Measurements from ENCODE around the gene GAL3ST2. TPM values are rescaled to one million over a fixed set of nuclear protein-coding genes. Genes with fewer than 3 reads are reported as not detected.

GAL3ST2 gene
- total and polyA plus RNA-seq, 2 of the 8 experiments (the other 6 are each of a cell fraction or from before 2014, with no cell fraction given), result not detected

DNA sequence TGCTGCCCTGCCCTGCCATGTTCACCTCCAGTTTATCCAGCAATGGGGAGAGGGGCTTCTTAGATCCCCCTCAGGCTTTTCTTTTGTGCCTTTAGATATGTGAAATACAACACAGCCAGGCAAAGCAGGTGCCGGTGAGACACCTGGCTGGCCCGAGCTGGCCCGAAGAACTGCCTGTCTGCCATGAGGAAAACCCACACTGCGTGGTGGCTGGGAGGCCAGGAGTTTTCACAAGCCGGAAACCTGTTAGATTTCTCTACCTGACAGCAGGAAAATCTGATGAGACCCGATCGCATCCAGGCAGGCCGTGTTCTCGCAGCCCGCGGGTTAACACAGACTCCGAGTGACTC, 5.7 kb upstream of the GAL3ST2 start:
- no peak overlapping the region for H3K14ac ChIP-seq (ENCODE audit: insufficient read length)
- H3K23me2 ChIP-seq (ENCODE audit: low read depth, low read length), result no peaks in the 10 kb centered on the region
- CTCF ChIA-PET (ENCODE audit: partially characterized antibody), result interaction anchor here (1.2 kb wide), 1 partner anchor 84 kb away, joined by 3 read pairs; no protein-coding TSS in a partner anchor
- no peak overlapping the region for H3K4me3 ChIP-seq (ENCODE audit: extremely low read depth in 1 of 4, insufficient read depth in 2 of 4, low read depth in 3 of 4, low read length in 4 of 4)
- H3K23ac ChIP-seq (ENCODE audit: insufficient read length), result no peak overlapping the region
- H2BK15ac ChIP-seq (ENCODE audit: low read length), result 0 out of 2 replicates have a peak overlapping the region, but pooled peaks have one; percentile 81
- no peak overlapping the region for H2BK20ac ChIP-seq (ENCODE audit: low read length)
- H4K8ac ChIP-seq (ENCODE audit: extremely low read depth, insufficient read depth, low read length), result peak overlapping the region; percentile 39; the same call in 1 of the 2 replicates
- no peak overlapping the region for H3K9ac ChIP-seq (replicated peaks in 1 of 4; ENCODE audit: extremely low read depth in 1 of 4, low read depth in 3 of 4, low read length in 3 of 4)
- no peaks in the 10 kb centered on the region for H3K9me3 ChIP-seq (ENCODE audit: insufficient read depth in 2 of 2, low read depth in 1 of 2, low read length in 1 of 2)
- H3K4me1 ChIP-seq (replicated peaks in 1 of 4; ENCODE audit: control insufficient read depth in 3 of 4, insufficient read depth in 4 of 4, low read length in 3 of 4), result peaks cover 0 to 13% (median 5%) of the 10 kb centered on the region in 4 experiments; a peak in 5 of 7 replicates
- POLR2A ChIA-PET (ENCODE audit: partially characterized antibody), result interaction anchor here (1.8 kb wide), 1 partner anchor 70 kb away, joined by 5 read pairs; the partner anchor contains the start of gene ING5
- no peaks in the 10 kb centered on the region for H3K36me3 ChIP-seq (ENCODE audit: control insufficient read depth in 2 of 4, insufficient read depth in 4 of 4, low read length in 3 of 4)
- H2BK5ac ChIP-seq (ENCODE audit: low read depth, low read length), result no peak overlapping the region
- H4K91ac ChIP-seq (replicated peaks; ENCODE audit: insufficient read length, low read length), result peak overlapping the region; percentile 1
- H3K4me2 ChIP-seq (ENCODE audit: insufficient read depth in 1 of 2, low read depth in 2 of 2, low read length in 2 of 2), result no peak overlapping the region
- FAIRE-seq (no peak), DNase-seq (ENCODE audit: low read depth in 1 of 2, low spot score in 2 of 2) (no peak)
- H2BK12ac ChIP-seq (ENCODE audit: low read depth, low read length), result 0 out of 2 replicates have a peak overlapping the region, but pooled peaks have one; percentile 9
- H3K4ac ChIP-seq (replicated peaks; ENCODE audit: insufficient read length, low read depth, low read length), result peak overlapping the region; percentile 12
- no peak overlapping the region for H3K27ac ChIP-seq (ENCODE audit: low read depth, low read length)
- no peaks in the 10 kb centered on the region for H3K27me3 ChIP-seq (replicated peaks in 1 of 4; ENCODE audit: control insufficient read depth in 3 of 4, extremely low read depth in 1 of 4, insufficient read depth in 3 of 4, low read length in 3 of 4)
- 90% methylated on average over 10 of the region's 12 CpGs; no CpG with 5 or more reads in 1 of the 2 experiments for WGBS, 2 experiments (ENCODE audit: extremely low coverage in 1 of 2, insufficient coverage in 1 of 2, insufficient read length in 1 of 2, insufficient replicate concordance in 2 of 2, low coverage in 1 of 2, low lambda C conversion rate in 2 of 2, missing lambda C conversion rate in 1 of 2)
- no peak overlapping the region for H3K18ac ChIP-seq (ENCODE audit: extremely low read depth, low read length)
- no peak overlapping the region for H2AK5ac ChIP-seq (ENCODE audit: low read depth, low read length)
- no peaks in the 10 kb centered on the region for H3K79me1 ChIP-seq (ENCODE audit: low read depth, low read length)
- no peak overlapping the region for H2BK120ac ChIP-seq (replicated peaks; ENCODE audit: low read depth, low read length)
- H2AFZ ChIP-seq (ENCODE audit: low read length), result no peak overlapping the region
- H4K5ac ChIP-seq (ENCODE audit: insufficient read length, low read depth, low read length), result no peak overlapping the region
- peaks cover 0 to 2% of the 10 kb centered on the region in 2 experiments for H4K20me1 ChIP-seq (replicated peaks in 1 of 2; ENCODE audit: control insufficient read depth in 1 of 2, insufficient read depth in 2 of 2, low read length in 2 of 2)
- no peaks in the 10 kb centered on the region for H3K79me2 ChIP-seq (ENCODE audit: control insufficient read depth in 1 of 2, insufficient read depth in 2 of 2, low read length in 2 of 2)
- no peak overlapping the region for H3K56ac ChIP-seq (replicated peaks; ENCODE audit: insufficient read length, low read depth, low read length)
- TF ChIP-seq, protein P1, sequence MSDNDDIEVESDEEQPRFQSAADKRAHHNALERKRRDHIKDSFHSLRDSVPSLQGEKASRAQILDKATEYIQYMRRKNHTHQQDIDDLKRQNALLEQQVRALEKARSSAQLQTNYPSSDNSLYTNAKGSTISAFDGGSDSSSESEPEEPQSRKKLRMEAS (IDR thresholded peaks at IDR 0.05), result no peak
- TF ChIP-seq BACH1 (IDR thresholded peaks at IDR 0.05; ENCODE audit: low read length) (no peak), EZH2 (IDR thresholded peaks at IDR 0.05; ENCODE audit: low read depth, low read length, severe bottlenecking) (no peak), ZNF274 (IDR thresholded peaks at IDR 0.05; ENCODE audit: borderline replicate concordance, extremely low read depth, low read length) (no peak), RNF2 (IDR thresholded peaks at IDR 0.05; ENCODE audit: borderline replicate concordance, low read depth, low read length, missing control alignments, poor library complexity, severe bottlenecking) (no peak), HDAC6 (IDR thresholded peaks at IDR 0.05; ENCODE audit: low read depth, low read length) (no peak), TCF12 (IDR thresholded peaks at IDR 0.05; ENCODE audit: low read depth, low read length) (no peak), CBX5 (IDR thresholded peaks at IDR 0.05; ENCODE audit: low read depth, low read length) (no peak), RXRA (IDR thresholded peaks at IDR 0.05; ENCODE audit: insufficient read depth, low read depth, low read length) (no peak), SIN3A (conservative IDR thresholded peaks at IDR 0.05 in 1 of 2, IDR thresholded peaks at IDR 0.05 in 1 of 2; ENCODE audit: low read depth in 1 of 2, low read length in 2 of 2) (no peak), GABPA (IDR thresholded peaks at IDR 0.05; ENCODE audit: borderline replicate concordance, insufficient read depth, low read length) (no peak), CHD1 (IDR thresholded peaks at IDR 0.05; ENCODE audit: low read depth, low read length) (no peak), SP4 (IDR thresholded peaks at IDR 0.05; ENCODE audit: low read length) (no peak)

Data from H1 (cell line).